Hepatocyte (in vitro differentiated cells): ENCODE results near the gene RAP1GAP2.

Experiments used
- EZH2 ChIP-seq: fragments of 200-600 bp; sonication (generic); IDR thresholded peaks from 2 replicates; pipeline ENCODE4 v1.6.1; 2016; ENCODE audit warnings: antibody characterized with exemption, mild to moderate bottlenecking, borderline replicate concordance
- EZH2phosphoT487 ChIP-seq: fragments of 200-600 bp; sonication (generic); IDR thresholded peaks from one replicate; pipeline ENCODE4 v1.6.1; 2018; ENCODE audit warnings: antibody characterized with exemption, mild to moderate bottlenecking, low read depth, moderate library complexity; ENCODE audit not compliant: unreplicated experiment, severe bottlenecking
- TF ChIP-seq, protein P1 (sequence below): fragments of 200-600 bp; sonication (generic); IDR thresholded peaks from 2 replicates; pipeline ENCODE4 v1.5.1; 2016; ENCODE audit warnings: antibody characterized with exemption, mild to moderate bottlenecking; ENCODE audit not compliant: poor library complexity

DNA sequence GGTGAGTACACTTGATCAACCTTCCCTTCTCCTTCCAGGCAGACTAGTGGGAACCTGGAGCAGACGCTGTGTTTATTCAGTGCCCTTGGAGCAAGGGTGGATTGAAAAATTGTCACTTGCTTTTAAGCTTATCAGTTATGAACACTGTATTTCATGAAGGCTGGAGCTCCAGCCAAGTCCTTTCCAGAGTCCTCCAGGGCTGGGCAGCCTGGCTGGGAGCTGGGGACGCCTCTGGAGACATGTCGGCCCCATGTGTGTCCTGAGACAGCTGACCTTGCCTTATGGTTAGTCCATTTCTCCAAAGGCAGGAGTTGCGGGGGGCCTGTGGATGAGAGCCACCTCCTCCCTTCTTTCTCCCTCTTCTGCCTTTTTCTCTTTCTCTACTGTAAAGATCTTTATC lies 67.0 kb downstream of the RAP1GAP2 start:
- TF ChIP-seq, protein P1, sequence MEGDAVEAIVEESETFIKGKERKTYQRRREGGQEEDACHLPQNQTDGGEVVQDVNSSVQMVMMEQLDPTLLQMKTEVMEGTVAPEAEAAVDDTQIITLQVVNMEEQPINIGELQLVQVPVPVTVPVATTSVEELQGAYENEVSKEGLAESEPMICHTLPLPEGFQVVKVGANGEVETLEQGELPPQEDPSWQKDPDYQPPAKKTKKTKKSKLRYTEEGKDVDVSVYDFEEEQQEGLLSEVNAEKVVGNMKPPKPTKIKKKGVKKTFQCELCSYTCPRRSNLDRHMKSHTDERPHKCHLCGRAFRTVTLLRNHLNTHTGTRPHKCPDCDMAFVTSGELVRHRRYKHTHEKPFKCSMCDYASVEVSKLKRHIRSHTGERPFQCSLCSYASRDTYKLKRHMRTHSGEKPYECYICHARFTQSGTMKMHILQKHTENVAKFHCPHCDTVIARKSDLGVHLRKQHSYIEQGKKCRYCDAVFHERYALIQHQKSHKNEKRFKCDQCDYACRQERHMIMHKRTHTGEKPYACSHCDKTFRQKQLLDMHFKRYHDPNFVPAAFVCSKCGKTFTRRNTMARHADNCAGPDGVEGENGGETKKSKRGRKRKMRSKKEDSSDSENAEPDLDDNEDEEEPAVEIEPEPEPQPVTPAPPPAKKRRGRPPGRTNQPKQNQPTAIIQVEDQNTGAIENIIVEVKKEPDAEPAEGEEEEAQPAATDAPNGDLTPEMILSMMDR: no peak
- TF ChIP-seq EZH2 (no peak), EZH2phosphoT487 (no peak)
